HepG2 (cell line): Measurements from ENCODE around the gene GABARAPL2. TPM values are rescaled to one million over a fixed set of nuclear protein-coding genes. Genes with fewer than 3 reads are reported as not detected.

Source experiments
- ATAC-seq: fragments of 200-7000 bp; cut with Tn5 transposase; 3 replicates; pipeline ENCODE4 v1.9.1; 2020; ENCODE audit warnings: mild to moderate bottlenecking, moderate library complexity
- BruUV-seq: library from RNA; stranded (reverse); fragments of 400-500 nt; replicated peaks from 2 replicates; lab custom pipeline; 2021; lab: Mats Ljungman, UMichigan
- CTCF ChIA-PET: fragments of 300-600 bp; formaldehyde crosslinking; extraction: SDS; loops from one replicate; lab custom pipeline; 2021; ENCODE audit warnings: low total read pairs, inconsistent platforms, low intra/inter-chr PET ratio; lab: Yijun Ruan, JAX
- POLR2A ChIA-PET: fragments of 350-600 bp; sonication (Branson Sonifier 250); formaldehyde crosslinking; loops from one replicate; lab custom pipeline; 2020; ENCODE audit warnings: antibody characterized with exemption, inconsistent platforms; lab: Yijun Ruan, JAX
- DNase-seq: peaks from one replicate; pipeline ENCODE4 v3.0.0-alpha.2; 2015; ENCODE audit warnings: low spot score
- FAIRE-seq: peaks from 3 replicates; lab custom pipeline; 2011; peaks lifted over from hg19 to GRCh38; lab: Jason Lieb, UNC
- H2AFZ ChIP-seq: one replicate; pipeline ENCODE4 v1.6.1; 2011; ENCODE audit warnings: low read length, inconsistent platforms
- H3K27ac ChIP-seq: fragments of 300-600 bp; 3 replicates; pipeline ENCODE4 v1.8.0; 2011; ENCODE audit warnings: mixed run types, mild to moderate bottlenecking, mixed read lengths, low read length, inconsistent platforms; ENCODE audit not compliant: insufficient read depth; ENCODE audit errors: extremely low read length
- H3K27me3 ChIP-seq, 2 experiments: fragments of 200-600 bp in 1 of 2; 2 replicates in 1 of 2; 3 replicates in 1 of 2; pipeline versions ENCODE4 v1.6.0 to v1.8.0; 2011; ENCODE audit warnings: low read length in 2 of 2, mild to moderate bottlenecking in 2 of 2, moderate library complexity in 2 of 2, inconsistent platforms in 1 of 2; ENCODE audit not compliant: insufficient read depth in 2 of 2, control insufficient read depth in 1 of 2
- H3K36me3 ChIP-seq, 2 experiments: fragments of 200-600 bp in 1 of 2; replicated peaks in 1 of 2; 2 replicates in 1 of 2; 3 replicates in 1 of 2; pipeline versions ENCODE4 v1.5.1 to v1.8.0; 2011; ENCODE audit warnings: low read length in 2 of 2, inconsistent platforms in 1 of 2; ENCODE audit not compliant: insufficient read depth in 2 of 2, control insufficient read depth in 1 of 2
- H3K4me1 ChIP-seq: 2 replicates; pipeline ENCODE4 v1.5.1; 2012; ENCODE audit warnings: low read length, inconsistent platforms; ENCODE audit not compliant: insufficient read depth
- H3K4me2 ChIP-seq: 2 replicates; pipeline ENCODE4 v1.6.0; 2011; ENCODE audit warnings: low read depth, low read length, inconsistent platforms
- H3K4me3 ChIP-seq, 3 experiments: fragments of 200-600 bp in 1 of 3; sonication (generic), shearing (Covaris generic) in 1 of 3; replicated peaks in 1 of 3; 2 replicates each; pipeline ENCODE4 v1.5.1; 2011 to 2016; ENCODE audit warnings: low read length in 3 of 3, inconsistent platforms in 2 of 3, low read depth in 2 of 3, mild to moderate bottlenecking in 2 of 3, control low read depth in 1 of 3, mixed read lengths in 1 of 3; ENCODE audit not compliant: insufficient read depth in 1 of 3
- H3K79me2 ChIP-seq: one replicate; pipeline ENCODE4 v1.6.1; 2011; ENCODE audit warnings: low read length, inconsistent platforms; ENCODE audit not compliant: insufficient read depth
- H3K9ac ChIP-seq: 2 replicates; pipeline ENCODE4 v1.6.0; 2011; ENCODE audit warnings: mild to moderate bottlenecking, low read depth, low read length, inconsistent platforms; ENCODE audit not compliant: insufficient read depth
- H3K9me3 ChIP-seq: 2 replicates; pipeline ENCODE4 v1.5.1; 2012; ENCODE audit warnings: mild to moderate bottlenecking, low read length
- H4K20me1 ChIP-seq: 2 replicates; pipeline ENCODE4 v1.6.0; 2011; ENCODE audit warnings: inconsistent platforms, mild to moderate bottlenecking, low read length, moderate library complexity; ENCODE audit not compliant: insufficient read depth
- CEBPB ChIP-seq: IDR thresholded peaks from 2 replicates; pipeline ENCODE4 v1.6.1; 2011; ENCODE audit warnings: low read depth, low read length, improper control_type of control experiment, borderline replicate concordance
- CEBPG ChIP-seq: IDR thresholded peaks from 2 replicates; pipeline ENCODE4 v1.6.1; 2016
- FOSL1 ChIP-seq: sonication (generic); formaldehyde crosslinking; IDR thresholded peaks from 2 replicates; pipeline ENCODE4 v1.9.0; 2021; ENCODE audit warnings: missing genetic modification reagents, borderline replicate concordance
- FOSL2 ChIP-seq: sonication (generic); formaldehyde crosslinking; IDR thresholded peaks from 2 replicates; pipeline ENCODE4 v1.4.0; 2020; ENCODE audit warnings: missing genetic modification reagents
- JUNB ChIP-seq: sonication (generic); formaldehyde crosslinking; IDR thresholded peaks from 2 replicates; pipeline ENCODE4 v1.8.0; 2022; ENCODE audit warnings: missing genetic modification reagents, mild to moderate bottlenecking, borderline replicate concordance
- MED13 ChIP-seq: sonication (generic); formaldehyde crosslinking; IDR thresholded peaks from 2 replicates; pipeline ENCODE4 v1.5.0; 2020; ENCODE audit warnings: missing genetic modification reagents
- ZNF563 ChIP-seq: sonication (generic); formaldehyde crosslinking; IDR thresholded peaks from 2 replicates; pipeline ENCODE4 v1.8.0; 2022; ENCODE audit warnings: mild to moderate bottlenecking, moderate library complexity, missing genetic modification reagents
- ZNF777 ChIP-seq: sonication (generic); formaldehyde crosslinking; IDR thresholded peaks from 2 replicates; pipeline ENCODE4 v1.4.0; 2020; ENCODE audit warnings: missing genetic modification reagents
- ZNF883 ChIP-seq: sonication (generic); formaldehyde crosslinking; IDR thresholded peaks from 2 replicates; pipeline ENCODE4 v1.5.1; 2020; ENCODE audit warnings: mild to moderate bottlenecking, missing genetic modification reagents; ENCODE audit errors: not compliant biosample characterization
- WGBS: methylation state at CpG from one replicate; pipeline ENCODE4 v1.1.6; 2017; ENCODE audit warnings: low lambda C conversion rate; 5-methylcytosine and 5-hydroxymethylcytosine counted together
- in situ Hi-C: cut with HindIII; loops from 2 replicates; pipeline ENCODE4 v1.10.0; 2017; ENCODE audit warnings: low pct_unique_long_range_greater_than_20kb; ENCODE audit not compliant: extremely low pct_ligation_motif_present
- intact Hi-C: fragments of 100-400 bp; cut with micrococcal nuclease; formaldehyde crosslinking; loops from one replicate; pipeline ENCODE4 v1.10.0; 2022; ENCODE audit not compliant: unreplicated experiment
- polyA plus RNA-seq, 8 experiments: library from polyadenylated mRNA; depleted of rRNA in 3 of 8; stranded (reverse) in 7 of 8; unstranded in 1 of 8; fragments of >200 nt; fragmentation: Illumina TruSeq in 4 of 8; extraction: Trizol in 4 of 8; gene quantifications; 2 replicates each; pipeline versions ENCODE4 v1.2.1 to v1.2.3, GENCODE V29; 2011 to 2016; ENCODE audit warnings: low read depth in 4 of 8, missing spikeins in 1 of 8, mixed read lengths in 1 of 8; ENCODE audit not compliant: insufficient read depth in 1 of 8
- total RNA-seq, 5 experiments: library from RNA; depleted of rRNA; stranded (reverse); fragments of >200 nt; fragmentation: Illumina TruSeq; extraction: Trizol; gene quantifications; 2 replicates each; pipeline ENCODE4 v1.2.3, GENCODE V29; 2016; ENCODE audit warnings: low read depth in 1 of 5
- TF ChIP-seq, protein P1 (sequence below): sonication (generic); formaldehyde crosslinking; IDR thresholded peaks from 2 replicates; pipeline ENCODE4 v1.4.0; 2020; ENCODE audit warnings: missing genetic modification reagents
- TF ChIP-seq, protein P2 (sequence below): sonication (generic); formaldehyde crosslinking; IDR thresholded peaks from one replicate; pipeline ENCODE4 v1.5.1; 2020; ENCODE audit warnings: mild to moderate bottlenecking, missing genetic modification reagents; ENCODE audit errors: not compliant biosample characterization

Gene GABARAPL2
- total and polyA plus RNA-seq, 2 of the 13 experiments (the other 11 are each of a cell fraction or from before 2014, with no cell fraction given), result 76.4 to 83.0 TPM

DNA sequence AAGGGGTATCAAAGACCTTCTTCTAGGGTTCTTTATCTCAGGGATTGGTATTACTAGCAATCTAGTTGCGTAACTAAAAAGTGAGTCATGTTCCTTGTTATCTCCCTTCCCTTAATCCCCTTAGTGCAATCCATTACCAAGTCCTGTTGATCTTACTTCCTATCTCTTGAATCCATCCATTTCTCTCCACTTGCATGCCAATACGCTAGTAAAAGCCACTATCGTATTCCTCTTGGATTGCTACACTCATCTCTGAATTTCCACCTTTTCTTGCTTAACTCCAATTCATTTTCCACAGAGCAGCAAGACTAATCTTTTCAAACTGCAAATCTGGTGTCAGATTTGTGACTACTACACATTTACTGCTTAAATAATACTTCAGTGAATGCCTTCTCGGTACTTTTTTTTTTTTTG is 58.7 kb downstream of the GABARAPL2 start:
- Histone ChIP-seq H2AFZ (no peak overlapping the region), H3K4me2 (no peak overlapping the region), H4K20me1 (no peaks in the 10 kb centered on the region), H3K27me3 (no peaks in the 10 kb centered on the region; a peak in 1 of 5 replicates), H3K4me3 (no peak overlapping the region), H3K9me3 (no peaks in the 10 kb centered on the region), H3K79me2 (peaks cover 7% of the 10 kb centered on the region), H3K4me1 (peaks cover 34% of the 10 kb centered on the region), H3K36me3 (peaks cover 19 to 40% of the 10 kb centered on the region in 2 experiments), H3K27ac (no peak overlapping the region), H3K9ac (no peak overlapping the region)
- no TSS peak for BruUV-seq
- ChIA-PET CTCF (no interaction called here), POLR2A (no interaction called here)
- ATAC-seq (no peak), FAIRE-seq (no peak), DNase-seq (peak; percentile 41)
- intact Hi-C loops (loop anchor here (5.0 kb wide), 1 partner anchor 68 kb away; the partner anchor contains the start of gene TMEM231), in situ Hi-C loops (no loop called here)
- TF ChIP-seq, protein P1, sequence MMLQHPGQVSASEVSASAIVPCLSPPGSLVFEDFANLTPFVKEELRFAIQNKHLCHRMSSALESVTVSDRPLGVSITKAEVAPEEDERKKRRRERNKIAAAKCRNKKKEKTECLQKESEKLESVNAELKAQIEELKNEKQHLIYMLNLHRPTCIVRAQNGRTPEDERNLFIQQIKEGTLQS (CRISPR knock-in tag), result peak; percentile 35; the same call in 1 of the 2 replicates
- peak; percentile 64 for TF ChIP-seq FOSL2
- no peak for TF ChIP-seq ZNF563 (CRISPR knock-in tag)
- 0 out of 2 replicates have a peak, but pooled peaks have one; percentile 48 for TF ChIP-seq JUNB
- TF ChIP-seq FOSL1 (CRISPR knock-in tag), result peak; percentile 35; the same call in 1 of the 2 replicates
- no peak for TF ChIP-seq ZNF883 (CRISPR knock-in tag)
- TF ChIP-seq ZNF777 (CRISPR knock-in tag), result 0 out of 2 replicates have a peak, but pooled peaks have one; percentile 6
- TF ChIP-seq MED13 (CRISPR knock-in tag), result no peak
- peak; percentile 85 for TF ChIP-seq CEBPB
- TF ChIP-seq, protein P2, sequence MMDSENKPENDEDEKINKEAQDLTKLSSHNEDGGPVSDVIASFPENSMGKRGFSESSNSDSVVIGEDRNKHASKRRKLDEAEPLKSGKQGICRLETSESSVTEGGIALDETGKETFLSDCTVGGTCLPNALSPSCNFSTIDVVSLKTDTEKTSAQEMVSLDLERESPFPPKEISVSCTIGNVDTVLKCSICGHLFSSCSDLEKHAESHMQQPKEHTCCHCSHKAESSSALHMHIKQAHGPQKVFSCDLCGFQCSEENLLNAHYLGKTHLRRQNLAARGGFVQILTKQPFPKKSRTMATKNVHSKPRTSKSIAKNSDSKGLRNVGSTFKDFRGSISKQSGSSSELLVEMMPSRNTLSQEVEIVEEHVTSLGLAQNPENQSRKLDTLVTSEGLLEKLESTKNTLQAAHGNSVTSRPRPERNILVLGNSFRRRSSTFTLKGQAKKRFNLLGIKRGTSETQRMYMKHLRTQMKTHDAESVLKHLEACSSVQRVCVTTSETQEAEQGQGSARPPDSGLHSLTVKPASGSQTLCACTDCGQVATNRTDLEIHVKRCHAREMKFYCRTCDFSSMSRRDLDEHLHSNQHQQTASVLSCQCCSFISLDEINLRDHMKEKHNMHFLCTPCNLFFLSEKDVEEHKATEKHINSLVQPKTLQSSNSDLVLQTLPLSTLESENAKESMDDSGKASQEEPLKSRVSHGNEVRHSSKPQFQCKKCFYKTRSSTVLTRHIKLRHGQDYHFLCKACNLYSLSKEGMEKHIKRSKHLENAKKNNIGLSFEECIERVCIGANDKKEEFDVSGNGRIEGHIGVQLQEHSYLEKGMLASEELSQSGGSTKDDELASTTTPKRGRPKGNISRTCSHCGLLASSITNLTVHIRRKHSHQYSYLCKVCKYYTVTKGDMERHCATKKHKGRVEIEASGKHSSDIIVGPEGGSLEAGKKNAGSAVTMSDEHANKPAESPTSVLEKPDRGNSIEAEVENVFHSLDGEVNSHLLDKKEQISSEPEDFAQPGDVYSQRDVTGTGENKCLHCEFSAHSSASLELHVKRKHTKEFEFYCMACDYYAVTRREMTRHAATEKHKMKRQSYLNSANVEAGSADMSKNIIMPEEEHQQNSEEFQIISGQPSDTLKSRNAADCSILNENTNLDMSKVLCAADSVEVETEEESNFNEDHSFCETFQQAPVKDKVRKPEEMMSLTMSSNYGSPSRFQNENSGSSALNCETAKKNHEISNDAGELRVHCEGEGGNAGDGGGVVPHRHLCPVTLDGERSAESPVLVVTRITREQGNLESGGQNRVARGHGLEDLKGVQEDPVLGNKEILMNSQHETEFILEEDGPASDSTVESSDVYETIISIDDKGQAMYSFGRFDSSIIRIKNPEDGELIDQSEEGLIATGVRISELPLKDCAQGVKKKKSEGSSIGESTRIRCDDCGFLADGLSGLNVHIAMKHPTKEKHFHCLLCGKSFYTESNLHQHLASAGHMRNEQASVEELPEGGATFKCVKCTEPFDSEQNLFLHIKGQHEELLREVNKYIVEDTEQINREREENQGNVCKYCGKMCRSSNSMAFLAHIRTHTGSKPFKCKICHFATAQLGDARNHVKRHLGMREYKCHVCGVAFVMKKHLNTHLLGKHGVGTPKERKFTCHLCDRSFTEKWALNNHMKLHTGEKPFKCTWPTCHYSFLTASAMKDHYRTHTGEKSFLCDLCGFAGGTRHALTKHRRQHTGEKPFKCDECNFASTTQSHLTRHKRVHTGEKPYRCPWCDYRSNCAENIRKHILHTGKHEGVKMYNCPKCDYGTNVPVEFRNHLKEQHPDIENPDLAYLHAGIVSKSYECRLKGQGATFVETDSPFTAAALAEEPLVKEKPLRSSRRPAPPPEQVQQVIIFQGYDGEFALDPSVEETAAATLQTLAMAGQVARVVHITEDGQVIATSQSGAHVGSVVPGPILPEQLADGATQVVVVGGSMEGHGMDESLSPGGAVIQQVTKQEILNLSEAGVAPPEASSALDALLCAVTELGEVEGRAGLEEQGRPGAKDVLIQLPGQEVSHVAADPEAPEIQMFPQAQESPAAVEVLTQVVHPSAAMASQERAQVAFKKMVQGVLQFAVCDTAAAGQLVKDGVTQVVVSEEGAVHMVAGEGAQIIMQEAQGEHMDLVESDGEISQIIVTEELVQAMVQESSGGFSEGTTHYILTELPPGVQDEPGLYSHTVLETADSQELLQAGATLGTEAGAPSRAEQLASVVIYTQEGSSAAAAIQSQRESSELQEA, result no peak
- TF ChIP-seq CEBPG (CRISPR knock-in tag), result peak; percentile 73
- WGBS, result 86% methylated on average over 4 of the region's 4 CpGs
